GM12801 (cell line): ENCODE measurements around the gene GLYAT.
A peak's percentile ranks its signal among the peaks of the same experiment; 100 is the strongest.

Source experiments
- CTCF ChIP-seq: IDR thresholded peaks from one replicate; pipeline ENCODE4 v1.5.1; 2011; ENCODE audit warnings: control low read depth; ENCODE audit not compliant: insufficient read length; ENCODE audit errors: extremely low read depth

The GLYAT gene

GRCh38 chr11:58688789-58689503, 42.8 kb downstream of the GLYAT start:
- TF ChIP-seq CTCF, result no peak

GRCh38 chr11:58685973-58686722, 45.6 kb downstream of the GLYAT start:
- no peak for TF ChIP-seq CTCF

- no peak for TF ChIP-seq CTCF
Measured at GRCh38 chr11:58676563-58677135, 55.1 kb downstream of the GLYAT start.

- peak; percentile 92 for TF ChIP-seq CTCF
Measured at GRCh38 chr11:58675334-58676155, 56.2 kb downstream of the GLYAT start.

GRCh38 chr11:58674609-58675008, 57.1 kb downstream of the GLYAT start:
- TF ChIP-seq CTCF, result no peak

- TF ChIP-seq CTCF, result no peak
Measured at GRCh38 chr11:58671983-58672633, 59.6 kb downstream of the GLYAT start.
